Tibial nerve (tissue), 4 donors: ENCODE measurements around the gene TRIM32. TPM values are rescaled to one million over a fixed set of nuclear protein-coding genes. Genes with fewer than 3 reads are reported as not detected.

Source experiments
- DNase-seq, 2 donors: peaks; one replicate each; pipeline ENCODE4 v3.0.0-alpha.2; 2019; ENCODE audit warnings: low spot score in 2 of 2
- H3K27ac ChIP-seq, 4 donors: fragments of 200-600 bp; sonication (generic) in 3 of 4; one replicate each; pipeline ENCODE4 v1.5.1; 2017 to 2019; ENCODE audit warnings: mild to moderate bottlenecking in 1 of 4
- H3K27me3 ChIP-seq, 2 donors: fragments of 200-600 bp; sonication (generic) in 1 of 2; one replicate each; pipeline versions ENCODE4 v1.5.1 to v1.6.0; 2017 to 2019
- H3K36me3 ChIP-seq, 3 donors: fragments of 200-600 bp; sonication (generic); one replicate each; pipeline ENCODE4 v1.5.1; 2018 to 2019
- H3K4me1 ChIP-seq, 4 donors: fragments of 200-600 bp; sonication (generic) in 3 of 4; one replicate each; pipeline ENCODE4 v1.5.1; 2017 to 2019
- H3K4me3 ChIP-seq, 4 donors: fragments of 200-600 bp; sonication (generic) in 3 of 4; one replicate each; pipeline ENCODE4 v1.5.1; 2017 to 2019; ENCODE audit warnings: mild to moderate bottlenecking in 1 of 4, moderate library complexity in 1 of 4
- H3K9me3 ChIP-seq, 4 donors: fragments of 200-600 bp; sonication (generic) in 3 of 4; one replicate each; pipeline ENCODE4 v1.5.1; 2017 to 2019
- CTCF ChIP-seq, 5 experiments: fragments of 200-600 bp in 3 of 5; fragments of 450-650 bp in 2 of 5; sonication (generic) in 3 of 5; IDR thresholded peaks; one replicate each; pipeline ENCODE4 v1.5.1; 2016 to 2019; ENCODE audit warnings: antibody characterized with exemption in 5 of 5, mild to moderate bottlenecking in 3 of 5, moderate library complexity in 2 of 5
- EP300 ChIP-seq, 2 donors: sonication (generic); formaldehyde crosslinking; IDR thresholded peaks; one replicate each; pipeline ENCODE4 v1.6.1; 2017; ENCODE audit warnings: antibody characterized with exemption in 2 of 2, mild to moderate bottlenecking in 1 of 2
- POLR2A ChIP-seq, 2 donors: fragments of 450-650 bp; IDR thresholded peaks; one replicate each; pipeline ENCODE4 v1.6.1; 2017; ENCODE audit warnings: antibody characterized with exemption in 2 of 2, mild to moderate bottlenecking in 2 of 2, moderate library complexity in 2 of 2
- WGBS, 2 donors: methylation state at CpG; one replicate each; pipeline ENCODE4 v1.1.5; 2018; 5-methylcytosine and 5-hydroxymethylcytosine counted together
- total RNA-seq, 4 donors: library from RNA; depleted of rRNA; stranded (reverse); fragments of >200 nt; gene quantifications; one replicate each; pipeline ENCODE4 v1.1.0, GENCODE V29; 2016

The TRIM32 gene
- total RNA-seq, 4 donors from 2014 or later = 11.4 to 19.8 (median 15.9) TPM

DNA sequence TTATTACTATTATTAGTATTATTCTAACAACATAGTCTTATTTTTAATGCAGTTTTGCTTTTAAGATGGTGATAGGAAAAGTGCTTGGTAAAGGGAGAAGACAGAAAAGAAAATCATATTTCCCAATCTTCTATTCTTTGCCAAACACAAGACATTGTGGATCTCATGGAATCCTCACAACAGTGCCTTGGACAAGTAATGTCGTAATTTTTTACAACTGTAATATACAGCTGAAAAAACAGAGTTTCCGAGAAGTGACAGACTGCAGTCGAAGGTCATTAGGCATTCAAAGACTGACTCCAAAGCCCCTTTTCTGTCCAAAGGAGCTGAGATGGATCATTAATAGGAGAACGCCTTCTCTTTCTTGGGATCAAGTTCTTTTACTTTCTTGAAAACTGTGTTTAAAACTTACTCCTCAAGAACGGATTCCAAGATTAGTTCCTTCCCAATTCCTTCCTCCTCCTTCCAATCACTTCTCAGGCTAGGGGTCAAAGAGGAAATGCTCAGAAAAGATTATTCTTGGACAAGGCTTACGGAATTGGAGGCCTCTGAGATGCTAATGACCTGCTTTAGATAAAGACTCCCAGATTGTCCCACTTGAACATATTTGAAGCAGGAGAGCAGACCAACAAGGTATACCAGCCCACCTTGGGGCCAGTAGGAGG lies 24.3 kb upstream of the TRIM32 start:
- DNase-seq = no peak
- Histone ChIP-seq H3K4me1 (peaks cover 0 to 45% (median 0%) of the 10 kb centered on the region in 4 donors), H3K36me3 (no peaks in the 10 kb centered on the region), H3K9me3 (no peaks in the 10 kb centered on the region), H3K27ac (peak overlapping the region; percentile 1 to 88 (median 22)), H3K27me3 (no peaks in the 10 kb centered on the region), H3K4me3 (no peak overlapping the region)
- WGBS, 2 donors = 34 to 58% methylated on average over 6 of the region's 6 CpGs
- peak in 1 of 2 donors; percentile 85 for TF ChIP-seq EP300 (IDR thresholded peaks at IDR 0.05)
- TF ChIP-seq POLR2A (IDR thresholded peaks at IDR 0.05) = no peak

- H3K4me1 ChIP-seq = peaks cover 0 to 45% (median 0%) of the 10 kb centered on the region in 4 donors
- TF ChIP-seq CTCF (IDR thresholded peaks at IDR 0.05) (no peak), POLR2A (IDR thresholded peaks at IDR 0.05) (no peak), EP300 (IDR thresholded peaks at IDR 0.05) (no peak)
- 91 to 100% methylated on average over 1 of the region's 1 CpG for WGBS, 2 donors
- no peak for DNase-seq
- no peaks in the 10 kb centered on the region for H3K9me3 ChIP-seq
- H3K27me3 ChIP-seq = no peaks in the 10 kb centered on the region
- no peak overlapping the region for H3K4me3 ChIP-seq
- peak overlapping the region in 2 of 4 donors; percentile 9 to 88 for H3K27ac ChIP-seq
- H3K36me3 ChIP-seq = no peaks in the 10 kb centered on the region
Measured at GRCh38 chr9:116663581-116663980, 23.5 kb upstream of the TRIM32 start.

- TF ChIP-seq POLR2A (IDR thresholded peaks at IDR 0.05) (no peak), EP300 (IDR thresholded peaks at IDR 0.05) (no peak), CTCF (IDR thresholded peaks at IDR 0.05) (no peak)
- Histone ChIP-seq H3K27me3 (no peaks in the 10 kb centered on the region), H3K36me3 (peaks cover 0 to 8% (median 0%) of the 10 kb centered on the region in 3 donors), H3K27ac (no peak overlapping the region), H3K4me1 (peaks cover 0 to 17% (median 0%) of the 10 kb centered on the region in 4 donors), H3K4me3 (no peak overlapping the region), H3K9me3 (peaks cover 0 to 14% (median 0%) of the 10 kb centered on the region in 4 donors)
- DNase-seq = no peak
- 87 to 92% methylated on average over 4 of the region's 4 CpGs for WGBS, 2 donors
Measured at GRCh38 chr9:116668970-116669695, 18.0 kb upstream of the TRIM32 start.

GRCh38 chr9:116671605-116672004 lies 15.5 kb upstream of the TRIM32 start:
- no peaks in the 10 kb centered on the region for H3K27me3 ChIP-seq
- no peak for DNase-seq
- H3K4me1 ChIP-seq = no peaks in the 10 kb centered on the region
- H3K36me3 ChIP-seq = peaks cover 0 to 13% (median 0%) of the 10 kb centered on the region in 3 donors
- TF ChIP-seq EP300 (IDR thresholded peaks at IDR 0.05) (no peak), CTCF (IDR thresholded peaks at IDR 0.05) (no peak), POLR2A (IDR thresholded peaks at IDR 0.05) (no peak)
- H3K4me3 ChIP-seq = no peak overlapping the region
- H3K27ac ChIP-seq = no peak overlapping the region
- H3K9me3 ChIP-seq = peaks cover 0 to 14% (median 0%) of the 10 kb centered on the region in 4 donors
- WGBS, 2 donors = 81% methylated on average over 2 of the region's 2 CpGs

GRCh38 chr9:116673375-116673774 lies 13.7 kb upstream of the TRIM32 start:
- Histone ChIP-seq H3K9me3 (peaks cover 0 to 14% (median 0%) of the 10 kb centered on the region in 4 donors), H3K27me3 (no peaks in the 10 kb centered on the region), H3K27ac (no peak overlapping the region), H3K4me3 (no peak overlapping the region), H3K36me3 (peaks cover 0 to 13% (median 0%) of the 10 kb centered on the region in 3 donors), H3K4me1 (no peaks in the 10 kb centered on the region)
- no peak for TF ChIP-seq EP300 (IDR thresholded peaks at IDR 0.05)
- TF ChIP-seq POLR2A (IDR thresholded peaks at IDR 0.05) = no peak
- TF ChIP-seq CTCF (IDR thresholded peaks at IDR 0.05) = no peak
- WGBS, 2 donors = 42 to 87% methylated on average over 1 of the region's 1 CpG
- no peak for DNase-seq
